ENCODE results near the gene MPPED1. TPM values are rescaled to one million over a fixed set of nuclear protein-coding genes. Genes with fewer than 3 reads are reported as not detected.

MPPED1 gene
- total RNA-seq, 2 experiments from 2014 or later: not detected

- CTCF ChIA-PET: no interaction called here
- POLR2A ChIA-PET: no interaction called here
Measured at GRCh38 chr22:43487311-43488030, 75.7 kb downstream of the MPPED1 start.

DNA sequence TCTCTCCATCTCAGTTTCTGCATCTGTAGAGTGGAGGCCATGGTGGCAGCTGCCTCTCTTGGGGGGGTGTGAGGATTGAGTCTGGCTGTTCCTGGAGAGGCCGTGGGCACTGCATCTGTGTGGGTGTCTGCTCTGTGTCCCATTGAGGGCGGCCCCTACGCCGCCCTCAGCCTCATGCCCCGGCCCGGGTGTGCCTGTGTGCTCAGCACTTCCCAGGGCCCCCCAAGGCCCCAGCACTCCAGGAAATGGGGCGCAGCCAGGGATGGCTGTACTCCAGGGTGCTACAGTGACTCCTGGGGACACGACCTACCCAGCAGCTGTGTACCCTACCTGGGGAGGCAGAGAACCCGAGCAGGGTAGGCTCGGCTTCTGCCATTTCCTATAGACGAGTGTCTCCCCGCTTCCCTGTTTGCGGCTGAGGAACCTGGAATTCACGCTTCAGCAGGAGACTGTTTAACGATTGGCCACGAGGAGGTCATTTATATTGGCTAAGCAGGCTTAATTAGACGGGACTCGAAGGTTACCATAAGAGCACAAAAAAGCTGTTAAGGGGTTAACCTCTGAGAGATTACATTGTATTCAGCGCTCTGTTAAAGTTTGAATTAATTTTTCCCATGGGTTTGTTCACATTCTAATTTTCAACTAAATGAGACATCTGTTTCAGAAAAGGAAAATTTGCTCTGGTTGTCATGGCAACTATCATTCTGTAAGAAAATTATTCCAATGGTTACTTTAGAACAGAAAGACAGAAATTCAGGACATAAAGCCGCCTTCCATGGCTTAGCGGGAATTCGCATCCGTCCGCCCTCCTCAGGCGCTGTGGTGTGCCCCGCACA, 76.4 kb downstream of the MPPED1 start:
- CTCF ChIA-PET: no interaction called here

GRCh38 chr22:43488937-43489336, 77.1 kb downstream of the MPPED1 start:
- ChIA-PET CTCF (no interaction called here), POLR2A (no interaction called here)

More for the DNA sequence above, 76.4 kb downstream of the MPPED1 start:
- POLR2A ChIA-PET: no interaction called here

DNA sequence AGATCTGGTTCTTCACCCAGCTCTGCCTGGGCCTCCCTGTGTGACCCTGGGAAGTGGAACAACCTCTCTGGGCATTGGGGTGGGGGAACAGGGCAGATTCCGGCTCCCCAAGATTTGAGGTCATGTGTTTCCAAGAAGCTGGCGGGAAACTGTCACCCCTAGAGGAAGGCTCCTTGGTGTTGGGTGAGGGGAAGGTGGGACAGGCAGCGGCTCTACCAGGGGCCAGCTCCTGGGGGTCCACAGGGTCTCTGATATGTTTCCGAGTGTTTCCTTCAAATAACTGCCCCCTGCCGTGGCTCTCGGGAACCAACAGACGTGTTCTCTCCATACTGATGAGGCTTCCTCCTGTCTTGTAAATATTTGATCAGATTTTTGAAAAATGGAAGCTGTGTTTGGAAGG, 78.5 kb downstream of the MPPED1 start:
- CTCF ChIA-PET: no interaction called here
- POLR2A ChIA-PET: no interaction called here

DNA sequence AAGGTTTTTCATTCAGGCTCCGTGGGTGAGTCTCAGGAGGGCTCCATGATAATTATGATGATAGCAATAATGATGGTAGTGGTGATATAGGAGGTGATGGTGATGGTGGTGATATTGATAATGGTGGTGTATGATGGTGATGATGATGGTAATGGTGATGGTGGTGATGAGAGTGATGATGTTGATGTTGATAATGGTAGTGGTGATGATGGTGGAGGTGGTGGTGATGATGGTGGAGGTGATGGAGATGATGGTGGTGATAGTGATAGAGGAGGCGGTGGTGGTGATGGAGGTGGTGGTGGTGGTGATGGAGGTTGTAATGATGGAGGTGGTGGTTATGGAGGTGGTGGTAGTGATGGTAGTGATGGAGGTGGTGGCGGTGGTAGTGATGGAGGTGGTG, 79.4 kb downstream of the MPPED1 start:
- ChIA-PET CTCF (no interaction called here), POLR2A (no interaction called here)

GRCh38 chr22:43491737-43492136, 79.9 kb downstream of the MPPED1 start:
- POLR2A ChIA-PET: no interaction called here
- CTCF ChIA-PET: no interaction called here

DNA sequence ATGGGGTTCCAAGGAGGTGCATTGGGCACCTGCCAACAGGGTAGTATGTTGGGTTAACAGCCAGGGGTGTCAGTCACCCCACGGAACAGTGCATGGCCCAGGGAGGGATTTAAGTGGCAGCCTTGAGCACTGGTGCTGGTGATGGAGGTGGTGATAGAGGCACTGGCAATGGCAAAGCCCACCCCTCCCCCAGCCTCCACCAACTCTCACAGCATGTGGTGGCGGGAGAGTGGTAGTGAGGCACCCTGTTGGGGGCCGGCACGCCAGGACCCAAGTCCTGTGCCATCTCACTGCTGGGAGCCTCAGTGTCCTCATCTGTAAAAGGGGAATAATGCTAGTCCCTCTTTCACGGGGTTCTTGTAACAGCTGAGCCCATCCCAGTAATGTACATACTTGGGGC, 81.5 kb downstream of the MPPED1 start:
- CTCF ChIA-PET: no interaction called here
- POLR2A ChIA-PET: no interaction called here

GRCh38 chr22:43497956-43498855, 86.4 kb downstream of the MPPED1 start:
- CTCF ChIA-PET: interaction anchor here (0.6 kb wide), 1 partner anchor 75 kb away, joined by 3 read pairs; no protein-coding TSS in a partner anchor

GRCh38 chr22:43498856-43499253, 87.0 kb downstream of the MPPED1 start:
- ChIA-PET CTCF (interaction anchor here (0.6 kb wide), 1 partner anchor 74 kb away, joined by 3 read pairs; no protein-coding TSS in a partner anchor), POLR2A (no interaction called here)

More at GRCh38 chr22:43497956-43498855, 86.4 kb downstream of the MPPED1 start:
- POLR2A ChIA-PET: no interaction called here

- ChIA-PET POLR2A (no interaction called here), CTCF (no interaction called here)
Measured at GRCh38 chr22:43500792-43501785, 89.3 kb downstream of the MPPED1 start.

DNA sequence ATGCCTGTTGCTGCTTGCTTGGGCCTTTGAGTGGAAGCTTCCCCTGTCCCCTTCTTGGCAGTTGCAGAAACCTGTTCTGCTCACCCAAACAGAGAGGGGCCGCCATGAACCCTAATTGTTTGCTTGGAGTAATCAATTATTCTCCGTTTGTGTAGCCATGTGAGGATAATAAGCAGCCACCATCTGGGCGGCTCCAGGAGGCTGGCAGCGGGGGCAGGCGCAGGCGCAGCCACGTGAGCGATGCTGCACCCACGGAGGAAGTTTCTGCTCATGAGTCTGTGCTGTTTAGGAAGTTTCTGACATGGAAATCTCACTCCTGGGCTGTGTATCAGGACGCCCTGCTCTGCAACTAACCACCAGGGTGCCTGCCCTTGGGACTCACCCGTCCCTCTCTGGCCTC, 90.1 kb downstream of the MPPED1 start:
- ChIA-PET POLR2A (no interaction called here), CTCF (no interaction called here)

DNA sequence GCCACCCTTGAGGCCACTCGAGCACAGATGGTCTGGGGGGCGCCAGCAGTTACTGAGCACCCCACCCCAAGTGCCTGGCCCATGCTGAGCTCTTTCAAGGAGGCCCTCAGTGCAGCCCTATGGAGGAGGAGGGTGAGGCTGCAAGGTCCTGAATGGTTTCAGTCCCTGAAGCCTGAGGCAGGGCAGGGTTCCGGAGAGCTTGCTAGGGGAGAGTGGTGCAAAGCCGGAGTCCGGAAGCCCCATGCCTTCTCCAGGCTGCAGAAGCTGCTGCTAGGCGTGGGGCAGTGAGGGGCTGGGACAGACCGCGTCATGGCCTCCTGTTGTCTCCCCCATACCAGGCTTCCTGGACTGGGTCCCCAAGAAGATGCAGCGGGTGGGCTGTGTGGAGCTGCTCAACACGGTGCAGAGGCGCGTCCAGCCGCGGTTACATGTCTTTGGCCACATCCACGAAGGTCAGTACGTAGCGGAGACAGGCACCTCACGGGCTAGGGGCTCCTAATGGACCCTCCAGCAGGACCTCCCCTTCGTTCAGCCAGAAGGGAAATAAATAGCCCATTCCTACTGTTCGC, 90.6 kb downstream of the MPPED1 start:
- POLR2A ChIA-PET: no interaction called here
- CTCF ChIA-PET: no interaction called here

- CTCF ChIA-PET: no interaction called here
- POLR2A ChIA-PET: no interaction called here
Measured at GRCh38 chr22:43504068-43504467, 92.3 kb downstream of the MPPED1 start.

GRCh38 chr22:43504666-43505261, 93.0 kb downstream of the MPPED1 start:
- ChIA-PET CTCF (no interaction called here), POLR2A (no interaction called here)

- ChIA-PET POLR2A (no interaction called here), CTCF (no interaction called here)
Measured at GRCh38 chr22:43505423-43505822, 93.6 kb downstream of the MPPED1 start.

- POLR2A ChIA-PET: no interaction called here
- CTCF ChIA-PET: no interaction called here
Measured at GRCh38 chr22:43505896-43506295, 94.1 kb downstream of the MPPED1 start.

DNA sequence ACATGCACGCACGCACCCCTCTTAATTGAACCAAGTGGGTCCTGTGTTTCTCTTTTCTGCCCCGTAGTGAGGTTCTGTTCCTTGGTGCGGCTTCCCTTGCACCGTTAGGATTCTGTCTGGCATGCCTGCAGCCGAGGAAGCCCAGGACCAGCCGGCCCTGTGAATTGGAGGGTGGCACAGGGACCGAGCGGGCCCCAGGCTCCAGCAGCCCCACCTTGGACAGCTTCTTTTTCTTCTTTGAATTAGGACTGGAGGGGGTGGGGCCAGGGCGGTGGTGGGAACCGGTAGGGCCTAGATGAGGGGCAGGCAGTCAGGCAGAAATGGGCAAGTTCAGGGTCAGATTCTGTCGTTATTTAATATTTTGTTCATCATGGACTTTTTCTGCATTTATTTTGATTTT, 94.7 kb downstream of the MPPED1 start:
- POLR2A ChIA-PET: no interaction called here
- CTCF ChIA-PET: no interaction called here

DNA sequence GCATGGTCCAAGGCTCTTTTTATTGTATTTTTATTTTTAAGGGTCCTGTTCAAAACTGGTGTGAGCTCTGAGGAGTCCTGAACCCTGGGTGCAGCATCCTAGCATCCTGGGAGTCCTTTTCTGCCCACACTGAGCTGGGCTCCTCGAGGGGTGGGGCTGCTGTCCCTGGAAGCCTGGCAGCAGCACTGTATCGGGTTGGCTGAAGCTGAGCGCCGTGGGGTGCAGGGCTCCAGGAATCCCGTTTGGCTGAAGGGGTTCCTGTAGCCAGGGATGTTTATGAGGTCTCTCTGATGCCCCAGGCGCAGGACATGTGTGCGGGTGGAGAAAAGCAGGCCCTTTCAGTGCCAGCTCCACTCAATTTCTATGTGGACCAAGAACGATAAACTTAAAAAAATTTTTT, 95.4 kb downstream of the MPPED1 start:
- CTCF ChIA-PET: no interaction called here
- POLR2A ChIA-PET: no interaction called here

DNA sequence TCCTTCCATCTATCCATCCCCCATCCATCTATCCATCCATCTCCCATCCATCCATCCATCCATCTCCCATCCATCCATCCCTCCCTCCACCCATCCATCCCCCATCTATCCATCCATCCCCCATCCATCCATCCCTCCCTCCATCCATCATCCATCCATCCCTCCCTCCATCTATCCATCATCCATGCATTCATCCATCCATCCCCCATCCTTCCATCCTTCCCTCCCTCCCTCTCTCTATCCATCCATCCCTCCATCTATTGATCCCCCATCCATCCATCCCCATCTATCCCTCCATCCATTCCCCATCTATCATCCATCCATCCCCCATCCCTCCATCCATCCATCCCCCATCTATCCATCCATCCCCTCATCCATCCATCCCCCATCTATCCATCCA, 96.7 kb downstream of the MPPED1 start:
- ChIA-PET POLR2A (no interaction called here), CTCF (no interaction called here)

Measured in activated CD8-positive, alpha-beta memory T cell treated with anti-CD3 and anti-CD28 coated beads for 36 hours (primary cell).